CD4-positive, alpha-beta T cell treated with Interleukin-12 subunit alpha and Interleukin-12 subunit beta, for 1 hour (primary cell): ENCODE results near the gene KCTD1.

ENCODE experiments used
- DNase-seq: peaks from one replicate; pipeline ENCODE4 v3.0.0-alpha.2; 2020

The KCTD1 gene

DNA sequence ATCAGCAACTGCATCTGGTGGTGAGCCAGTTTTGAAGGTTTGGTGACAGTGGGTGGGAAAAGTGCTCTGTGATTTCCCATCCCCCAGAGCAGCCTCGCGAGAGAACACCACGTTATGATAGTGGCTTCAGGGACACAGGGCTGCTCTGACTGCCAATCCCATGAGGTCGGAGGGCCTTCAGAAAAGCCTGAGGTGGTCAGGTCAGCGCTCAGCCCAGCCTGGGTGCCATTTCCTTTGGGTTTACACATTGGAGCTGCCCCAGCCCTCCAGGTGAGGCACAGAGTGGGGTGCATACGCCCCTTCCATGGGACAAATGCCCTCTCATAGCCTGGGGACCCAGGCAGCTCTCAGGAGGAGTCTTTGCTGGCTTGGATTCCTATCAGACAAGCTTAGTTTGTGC lies 126.8 kb downstream of the KCTD1 start:
- DNase-seq = no peak

DNA sequence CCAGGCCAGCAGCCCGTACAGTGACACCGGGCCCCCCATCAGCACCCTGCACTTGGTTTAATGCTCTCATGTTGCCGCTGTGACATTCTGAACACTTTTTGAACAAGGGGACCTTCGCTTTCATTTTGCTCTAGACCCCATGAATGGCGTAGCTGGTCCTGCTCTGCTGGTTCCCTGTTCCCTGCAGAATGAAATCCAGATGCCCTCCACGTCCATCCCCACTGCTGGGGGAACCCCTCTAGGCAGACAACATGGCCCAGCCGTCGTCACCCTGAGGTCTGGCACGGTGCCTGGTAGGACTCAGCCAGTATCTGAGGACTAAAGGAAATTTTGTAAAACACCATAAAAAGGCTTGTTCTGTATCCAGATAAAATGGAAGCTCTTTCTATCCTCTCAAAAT lies 128.6 kb downstream of the KCTD1 start:
- no peak for DNase-seq

DNA sequence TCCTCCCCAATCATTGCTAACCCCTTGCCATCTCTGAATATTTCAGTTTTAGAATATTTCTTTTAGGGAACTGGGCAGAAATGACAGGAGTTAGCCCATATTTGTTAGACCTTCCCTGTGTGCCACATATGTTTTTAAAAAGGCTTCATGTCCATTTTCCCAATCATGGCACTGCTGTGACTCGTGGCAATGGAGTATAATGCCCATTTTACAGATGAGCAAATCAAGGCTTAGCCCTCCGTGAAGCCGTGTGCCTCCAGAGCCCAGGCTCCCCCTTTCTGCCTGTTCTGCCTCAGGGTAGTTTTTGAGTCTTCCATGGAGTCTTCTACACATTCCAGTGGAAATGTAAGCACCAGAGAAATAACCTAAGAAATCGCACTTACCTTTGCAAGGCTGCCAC lies 130.1 kb downstream of the KCTD1 start:
- no peak for DNase-seq

DNA sequence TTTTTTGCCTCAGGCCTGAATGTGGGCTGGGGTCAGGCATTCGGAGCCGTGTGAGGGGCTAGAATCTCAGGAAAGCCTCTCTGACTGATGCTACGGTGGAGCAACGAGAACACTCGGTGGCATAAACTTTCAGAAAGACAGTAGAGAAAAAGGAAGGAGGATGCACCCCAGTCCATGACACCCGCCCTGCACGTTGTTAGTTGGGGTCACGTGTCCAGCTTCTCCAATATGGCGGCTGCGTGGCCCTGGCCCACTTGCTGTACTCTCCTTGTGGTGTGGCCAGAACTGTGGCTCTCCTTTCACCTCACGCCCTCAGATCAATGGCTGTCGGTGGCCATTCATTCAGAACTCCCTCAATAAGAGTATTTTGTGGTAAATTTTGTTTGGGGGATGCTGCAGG lies 131.2 kb downstream of the KCTD1 start:
- no peak for DNase-seq

DNA sequence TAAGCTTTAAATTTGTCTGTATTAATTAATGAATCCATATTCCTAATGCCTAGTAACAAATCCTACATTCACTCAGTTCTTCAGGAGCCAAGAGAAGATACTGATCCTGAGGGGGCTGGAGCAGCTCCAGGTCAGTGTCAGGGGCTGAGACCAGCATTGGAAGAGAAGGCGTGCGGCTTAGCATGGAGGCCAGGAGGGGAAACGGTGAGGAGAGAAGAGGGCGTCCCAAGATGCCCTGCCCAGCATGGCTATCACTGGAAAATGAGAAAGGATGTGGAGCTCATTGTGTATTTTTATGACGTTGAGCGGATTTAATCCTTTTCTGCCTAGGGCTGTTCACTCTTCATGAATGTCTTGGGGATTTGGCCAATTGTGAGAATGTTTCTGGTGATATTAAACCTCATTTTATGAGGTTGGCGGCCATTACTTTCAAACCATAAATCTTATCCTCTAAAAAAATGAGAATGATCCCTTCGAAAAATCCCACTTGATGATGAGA lies 131.7 kb downstream of the KCTD1 start:
- DNase-seq = no peak

DNA sequence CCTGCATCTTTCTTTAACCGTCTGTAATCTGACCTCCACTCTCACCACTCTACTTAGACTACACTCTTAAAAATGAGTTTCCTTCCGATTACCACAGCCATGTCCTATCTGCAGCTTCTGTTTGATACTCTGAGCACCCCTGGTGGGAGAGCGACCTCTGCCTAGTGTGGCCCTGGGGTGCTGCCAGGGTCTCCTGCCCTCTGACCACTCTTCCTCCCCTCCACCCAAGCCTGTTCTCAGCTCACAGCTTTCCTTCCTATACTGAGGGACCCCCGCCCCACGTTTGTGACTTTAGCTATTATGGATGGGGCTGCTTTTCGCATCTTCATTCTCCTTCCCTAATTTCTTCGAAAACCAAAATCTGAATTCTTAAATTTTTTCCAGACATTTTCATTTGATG lies 132.7 kb downstream of the KCTD1 start:
- no peak for DNase-seq

DNA sequence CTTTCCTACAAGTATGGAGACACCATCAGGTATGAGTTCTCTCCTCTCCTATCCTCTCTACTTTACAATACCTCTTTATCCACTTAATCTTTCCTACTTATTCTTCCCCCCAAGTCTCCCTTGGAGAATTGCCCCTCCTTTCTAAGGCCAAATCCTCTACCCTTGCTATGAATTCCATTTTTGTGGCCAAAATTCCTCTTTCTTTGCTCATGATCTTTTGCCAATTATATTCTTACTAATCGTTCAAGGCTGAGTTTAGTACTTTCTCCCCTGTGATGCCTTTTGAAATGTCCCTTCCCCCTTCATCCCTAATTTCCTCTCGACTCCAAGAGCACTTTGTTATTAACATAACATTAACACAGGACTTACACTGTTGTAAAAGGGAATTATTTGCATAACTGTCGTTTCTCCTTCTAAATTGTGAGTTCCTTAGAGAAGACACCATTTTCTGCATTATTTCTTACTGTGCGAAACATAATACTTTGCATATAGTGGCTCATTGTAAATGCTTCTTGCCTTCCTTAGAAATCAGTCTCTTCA lies 133.4 kb downstream of the KCTD1 start:
- DNase-seq = no peak

DNA sequence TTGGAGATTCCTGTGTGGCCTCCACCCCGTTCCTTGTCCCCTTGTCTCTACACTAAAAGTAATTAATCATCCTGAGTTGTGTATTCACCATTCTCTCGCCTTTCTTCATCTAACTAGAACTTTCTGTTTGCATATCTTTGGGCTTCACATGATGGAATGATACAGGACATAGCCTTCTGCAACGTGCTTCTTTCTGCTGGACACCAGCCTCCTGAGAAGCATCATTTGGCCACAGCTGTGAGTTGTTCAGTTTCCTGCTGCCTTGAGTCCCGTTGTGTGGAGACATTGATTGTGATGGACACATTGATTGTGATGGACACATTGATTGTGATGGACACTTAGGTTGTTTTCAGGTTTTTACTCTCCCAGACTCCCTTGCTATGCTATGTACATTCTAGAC lies 139.3 kb downstream of the KCTD1 start:
- DNase-seq = no peak

DNA sequence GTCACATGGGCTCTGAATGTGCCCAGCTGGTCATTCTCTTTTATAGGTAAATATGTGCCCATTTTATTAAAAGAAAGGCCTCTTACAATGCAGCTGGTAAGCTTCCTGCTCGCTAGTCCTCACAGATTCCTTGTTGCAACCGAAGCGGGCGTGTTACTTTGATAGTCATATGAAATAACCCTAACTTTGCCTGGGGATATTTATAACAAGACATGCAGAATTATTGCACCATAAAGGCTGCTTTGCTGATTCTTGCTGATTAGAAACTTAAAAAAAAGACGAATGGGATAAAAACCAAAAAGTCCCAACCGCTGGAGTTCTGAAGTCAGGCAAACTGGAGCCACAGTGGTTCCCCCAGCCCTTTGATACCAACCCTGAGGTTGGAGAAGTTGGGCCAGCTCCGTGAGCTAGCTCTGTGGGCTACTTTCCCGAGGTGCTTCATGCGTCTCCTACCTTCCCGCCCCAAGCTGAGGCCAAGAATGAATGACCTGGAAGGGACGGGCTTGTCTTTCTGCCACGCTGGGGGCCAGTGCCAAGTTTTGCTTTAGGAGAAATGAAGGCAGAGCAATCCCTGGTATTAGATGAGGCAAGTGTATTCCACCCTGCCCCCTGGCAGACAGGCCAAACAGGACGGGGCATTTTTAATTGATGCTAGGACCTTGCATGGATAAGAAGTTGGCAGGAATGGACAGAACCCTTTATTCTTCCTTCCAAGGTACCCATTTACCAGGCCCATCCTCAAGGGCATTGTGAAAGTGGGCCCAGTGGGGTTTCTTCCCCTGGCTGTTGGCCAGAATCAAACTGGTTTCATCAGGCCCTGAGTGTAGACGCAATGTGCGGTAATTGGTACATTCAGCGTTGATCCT lies 140.4 kb downstream of the KCTD1 start:
- DNase-seq = no peak

DNA sequence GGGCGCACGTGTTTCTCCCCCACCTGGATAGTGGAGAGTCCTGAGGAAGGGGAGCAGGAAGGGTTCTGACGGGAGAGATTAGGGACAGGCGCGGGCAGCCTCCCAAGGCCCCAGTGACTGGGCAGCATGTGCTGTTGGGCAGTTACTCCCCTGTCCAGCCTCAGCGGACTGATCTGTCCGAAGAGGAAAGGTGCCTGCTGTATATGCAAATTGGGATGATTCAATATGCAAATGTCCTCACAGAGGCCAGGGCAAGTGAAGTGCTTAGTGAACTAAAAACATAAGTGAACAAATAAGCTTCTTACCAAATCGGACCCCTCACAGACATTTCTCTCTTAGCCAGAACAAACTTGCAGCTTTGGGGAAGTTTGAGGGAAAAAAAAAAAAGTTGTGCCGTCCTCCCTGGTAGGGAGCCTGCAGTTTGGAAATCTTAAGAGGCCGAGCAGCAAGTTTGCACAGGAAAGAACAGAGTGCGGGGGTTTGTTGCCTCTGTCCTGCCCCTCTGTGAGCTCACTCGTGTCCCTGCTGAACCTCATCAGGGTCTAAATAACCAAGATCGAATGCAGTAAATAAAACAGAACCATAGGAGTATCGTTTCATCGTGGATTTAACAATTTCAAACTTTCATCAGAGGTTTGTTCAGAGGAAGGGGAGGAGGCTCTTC lies 141.4 kb downstream of the KCTD1 start:
- DNase-seq = no peak

DNA sequence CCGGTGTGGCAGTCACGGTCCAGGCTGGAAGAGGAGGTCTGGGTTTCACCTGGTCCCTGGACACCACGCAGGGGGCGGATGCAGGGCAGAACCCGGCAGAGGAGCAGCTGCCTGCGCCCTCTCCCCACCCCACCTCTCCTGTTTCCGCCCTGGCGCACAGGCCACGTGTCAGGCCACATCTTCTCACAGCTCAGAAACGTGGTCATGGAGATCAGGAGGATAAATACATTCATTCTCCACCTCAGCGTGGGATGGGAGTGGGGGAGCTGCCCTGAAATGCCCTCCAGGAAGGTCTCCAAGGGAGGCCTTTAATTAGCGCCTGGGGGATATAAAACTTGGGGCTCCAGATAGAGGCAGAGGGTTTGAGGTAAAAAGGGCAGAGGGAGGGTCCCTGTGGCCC lies 142.0 kb downstream of the KCTD1 start:
- no peak for DNase-seq

DNA sequence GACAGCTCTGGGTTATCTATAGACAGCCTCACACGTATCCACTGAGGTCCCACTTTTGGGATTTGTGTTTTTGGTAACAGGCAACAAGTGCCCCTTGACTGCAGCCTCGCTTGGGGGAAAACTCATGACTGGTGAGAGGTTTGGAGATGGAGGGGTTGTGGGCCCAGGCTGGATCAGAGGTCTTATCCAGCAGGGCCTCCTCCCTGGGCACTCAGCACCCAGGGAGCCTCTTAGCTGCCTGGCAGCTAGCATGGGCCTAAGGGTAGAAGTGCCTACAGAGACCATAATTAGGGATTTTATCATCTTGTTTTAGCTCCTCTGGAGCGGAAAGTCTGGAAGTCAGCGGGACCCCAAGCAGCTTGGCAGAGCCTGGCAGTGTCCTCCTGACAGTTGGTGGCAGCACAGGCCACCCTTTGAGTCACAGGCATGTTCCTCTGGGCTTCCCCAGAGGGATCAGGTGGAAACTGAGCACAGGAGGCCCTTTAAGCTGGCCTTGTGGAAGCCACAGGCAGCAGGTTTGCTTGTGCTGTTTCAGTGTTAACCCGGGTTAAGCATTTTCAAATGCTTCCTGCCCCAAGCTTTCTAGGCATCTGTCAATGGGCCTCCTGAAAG lies 143.1 kb downstream of the KCTD1 start:
- no peak for DNase-seq
